NCI-H2171 (cell line): ENCODE measurements around the gene CDKAL1.
A peak's percentile ranks its signal among the peaks of the same experiment; 100 is the strongest.
"Not testable (repeated sequence)": the region's sequence is repeated elsewhere in the genome, so short reads cannot be mapped to it uniquely, and the experiment has no call there.

Source experiments
- DNase-seq: peaks from one replicate; lab custom pipeline; 2025; lab: John Stamatoyannopoulos, UW

Gene CDKAL1

GRCh38 chr6:21173031-21173430 is 638.8 kb downstream of the CDKAL1 start:
- no peak for DNase-seq

- DNase-seq = no peak
Observed at GRCh38 chr6:21173678-21174077, 639.4 kb downstream of the CDKAL1 start.

GRCh38 chr6:21176197-21176596 is 641.9 kb downstream of the CDKAL1 start:
- DNase-seq = no peak

- DNase-seq = no peak
Observed at GRCh38 chr6:21180155-21180554, 645.9 kb downstream of the CDKAL1 start.

GRCh38 chr6:21180800-21181337 is 646.6 kb downstream of the CDKAL1 start:
- DNase-seq = no peak

- no peak for DNase-seq
Observed at GRCh38 chr6:21181866-21182265, 647.6 kb downstream of the CDKAL1 start.

- DNase-seq = no peak
Observed at GRCh38 chr6:21182589-21182988, 648.3 kb downstream of the CDKAL1 start.

GRCh38 chr6:21185861-21186478 is 651.7 kb downstream of the CDKAL1 start:
- no peak for DNase-seq

- no peak for DNase-seq
Observed at GRCh38 chr6:21186479-21187055, 652.3 kb downstream of the CDKAL1 start.

GRCh38 chr6:21187485-21187884 is 653.2 kb downstream of the CDKAL1 start:
- DNase-seq = no peak

GRCh38 chr6:21188505-21189223 is 654.4 kb downstream of the CDKAL1 start:
- peak; percentile 43 for DNase-seq

- peak; percentile 60 for DNase-seq
Observed at GRCh38 chr6:21189759-21190158, 655.5 kb downstream of the CDKAL1 start.

- no peak for DNase-seq
Observed at GRCh38 chr6:21190701-21191100, 656.4 kb downstream of the CDKAL1 start.

GRCh38 chr6:21193790-21194475 is 659.7 kb downstream of the CDKAL1 start:
- no peak for DNase-seq

GRCh38 chr6:21195301-21195700 is 661.0 kb downstream of the CDKAL1 start:
- DNase-seq = not testable (repeated sequence)

- no peak for DNase-seq
Observed at GRCh38 chr6:21198032-21198640, 663.9 kb downstream of the CDKAL1 start.

- peak; percentile 68 for DNase-seq
Observed at GRCh38 chr6:21199262-21199661, 665.0 kb downstream of the CDKAL1 start.

- no peak for DNase-seq
Observed at GRCh38 chr6:21200134-21200870, 666.0 kb downstream of the CDKAL1 start.

GRCh38 chr6:21201187-21201586 is 666.9 kb downstream of the CDKAL1 start:
- DNase-seq = no peak

GRCh38 chr6:21201637-21202350 is 667.5 kb downstream of the CDKAL1 start:
- DNase-seq = peak; percentile 98

- DNase-seq = no peak
Observed at GRCh38 chr6:21202521-21202920, 668.3 kb downstream of the CDKAL1 start.
